Heart left ventricle (tissue), 16 donors: ENCODE data around the gene LRATD1. TPM values are rescaled to one million over a fixed set of nuclear protein-coding genes. Genes with fewer than 3 reads are reported as not detected.

Experiments used
- ATAC-seq, 4 donors: fragments of 200-7000 bp; cut with Tn5 transposase; one replicate each; pipeline ENCODE4 v1.9.1; 2020 to 2022; ENCODE audit warnings: moderate library complexity in 4 of 4, mild to moderate bottlenecking in 3 of 4, moderate number of reproducible peaks in 1 of 4
- DNase-seq, 5 donors: peaks; one replicate each; pipeline ENCODE4 v3.0.0-alpha.2; 2020
- H3K27ac ChIP-seq, 12 donors: fragments of 200-600 bp; sonication (generic) in 4 of 12; one replicate each; pipeline versions ENCODE4 v1.5.0 to v1.8.0; 2016 to 2022; ENCODE audit warnings: mild to moderate bottlenecking in 2 of 12
- H3K27me3 ChIP-seq, 9 donors: fragments of 200-600 bp; sonication (generic) in 2 of 9; one replicate each; pipeline versions ENCODE4 v1.5.1 to v1.8.0; 2016 to 2022; ENCODE audit warnings: mild to moderate bottlenecking in 3 of 9
- H3K36me3 ChIP-seq, 9 donors: fragments of 200-600 bp; sonication (generic) in 2 of 9; one replicate each; pipeline versions ENCODE4 v1.5.0 to v1.8.0; 2018 to 2022; ENCODE audit warnings: mild to moderate bottlenecking in 2 of 9
- H3K4me1 ChIP-seq, 12 donors: fragments of 200-600 bp; sonication (generic) in 4 of 12; one replicate each; pipeline versions ENCODE4 v1.5.0 to v1.8.0; 2016 to 2022; ENCODE audit warnings: mild to moderate bottlenecking in 3 of 12
- H3K4me3 ChIP-seq, 12 donors: fragments of 200-600 bp; sonication (generic) in 4 of 12; one replicate each; pipeline versions ENCODE4 v1.5.0 to v1.8.0; 2017 to 2022; ENCODE audit warnings: mild to moderate bottlenecking in 9 of 12, moderate library complexity in 4 of 12
- H3K9me3 ChIP-seq, 12 donors: fragments of 200-600 bp; sonication (generic) in 4 of 12; one replicate each; pipeline versions ENCODE4 v1.5.0 to v1.8.0; 2016 to 2022; ENCODE audit warnings: mild to moderate bottlenecking in 1 of 12
- CTCF ChIP-seq, 12 donors: fragments of 200-600 bp; sonication (generic) in 4 of 12; IDR thresholded peaks; one replicate each; pipeline versions ENCODE4 v1.5.0 to v1.8.0; 2018 to 2022; ENCODE audit warnings: antibody characterized with exemption in 12 of 12, mild to moderate bottlenecking in 5 of 12
- POLR2A ChIP-seq, 2 donors: fragments of 450-650 bp; IDR thresholded peaks; one replicate each; pipeline ENCODE4 v1.6.1; 2017; ENCODE audit warnings: antibody characterized with exemption in 2 of 2, mild to moderate bottlenecking in 2 of 2, moderate library complexity in 2 of 2
- WGBS, 4 donors: extraction: QIAGEN DNeasy Blood & Tissue Kit in 2 of 4; methylation state at CpG; one replicate each; pipeline versions ENCODE4 v1.1.5 to v1.1.7; 2013 to 2018; 5-methylcytosine and 5-hydroxymethylcytosine counted together
- intact Hi-C, 10 donors: fragments of 100-400 bp; cut with DNase I; formaldehyde crosslinking; loops; one replicate each; pipeline versions ENCODE4 v1.11.1 to v1.14.2; 2022
- polyA plus RNA-seq, 2 donors: library from polyadenylated mRNA; stranded (reverse); fragments of 200-250 nt; gene quantifications; one replicate each; pipeline ENCODE4 v1.2.3, GENCODE V29; 2013
- total RNA-seq, 9 donors: library from RNA; depleted of rRNA in 2 of 9; stranded (reverse); fragments of >200 nt in 2 of 9; fragmentation: NEBNext Ultra II Directional in 3 of 9; extraction: Animal tissue kit (Norgen Biotek cat#: 25700) in 3 of 9; gene quantifications; one replicate each; pipeline versions ENCODE4 v1.1.0 to v1.2.4, GENCODE V29; 2016 to 2023
- donor health status: ischemic (EF 13 %, LVEDD 7.1; RV severe dilation, severe dysfunction).
- donor health status: healthy with polysubstance abuse.
- donor health status: DM: no; HTN: yes; CAD: no.
- donor health status: DM: no; HTN: no; CAD: no.
- donor health status: ischemic (EF 25% LVEDD 6.9; RV normal size, moderate dysfunction).
- donor health status: ischemic (EF 25% LVEDD 5.7; RV mildly dilated, moderate dysfunction).
- donor health status: healthy.
- donor health status: DM: yes; HTN: yes; CAD: no.
- donor health status: ischemic (EF 35%, LVEDD 5.7; RV mildly dilated, moderate dysfunction).
- donor health status: nonischemic (EF 11% LVEDD 7.7; RV severe dilation, severe dysfunction).
- donor health status: DM: yes; HTN: yes; CAD: no.
- donor health status: PGD.
- donor health status: ischemic (EF 29% LVEDD 5.4; RV normal size, mild dysfunction).
- donor health status: nonischemic (EF 23%, LVEDD 6.1; RV moderate dilation, normal function).

The LRATD1 gene
- total and polyA plus RNA-seq, 11 donors, result 0.07 to 4.6 (median 1.5) TPM

GRCh38 chr2:14601156-14601770 is 31.3 kb upstream of the LRATD1 start:
- Histone ChIP-seq H3K4me3 (no peak overlapping the region), H3K36me3 (no peaks in the 10 kb centered on the region), H3K27me3 (no peaks in the 10 kb centered on the region), H3K4me1 (no peaks in the 10 kb centered on the region), H3K27ac (no peak overlapping the region), H3K9me3 (no peaks in the 10 kb centered on the region)
- no peak for TF ChIP-seq CTCF (IDR thresholded peaks at IDR 0.05)
- TF ChIP-seq POLR2A (IDR thresholded peaks at IDR 0.05), result no peak
- peak in 1 of 5 donors; percentile 17 for DNase-seq
- ATAC-seq, result no peak
- 82 to 90% (median 85%) methylated on average over 3 of the region's 3 CpGs for WGBS, 4 donors
- intact Hi-C loops, result no loop called here

DNA sequence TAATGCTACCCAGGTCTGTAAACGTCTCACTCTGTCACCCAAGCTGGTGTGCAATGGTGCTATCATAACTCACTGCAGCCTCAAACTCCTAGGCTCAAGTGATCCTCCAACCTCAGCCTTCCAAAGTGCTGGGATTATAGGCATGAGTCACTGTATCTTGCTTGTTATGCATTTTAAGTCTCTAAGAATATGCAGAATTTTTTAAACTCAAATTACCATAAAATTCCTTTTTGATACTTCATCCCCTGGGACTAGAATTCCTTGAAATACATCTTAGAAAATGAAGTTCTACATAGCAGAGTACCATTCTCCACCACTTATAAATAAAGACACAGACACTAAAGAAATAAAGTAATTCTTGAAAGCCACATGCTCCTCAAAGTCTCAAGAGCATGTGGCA is 30.2 kb upstream of the LRATD1 start:
- TF ChIP-seq CTCF (IDR thresholded peaks at IDR 0.05) (no peak), POLR2A (IDR thresholded peaks at IDR 0.05) (no peak)
- H3K4me3 ChIP-seq, result no peak overlapping the region
- no peaks in the 10 kb centered on the region for H3K9me3 ChIP-seq
- H3K27me3 ChIP-seq, result no peaks in the 10 kb centered on the region
- H3K36me3 ChIP-seq, result no peaks in the 10 kb centered on the region
- intact Hi-C loops, result no loop called here
- WGBS, 4 donors, result 33 to 60% (median 40%) methylated on average over 1 of the region's 1 CpG
- ATAC-seq (no peak), DNase-seq (no peak)
- H3K4me1 ChIP-seq, result no peaks in the 10 kb centered on the region
- H3K27ac ChIP-seq, result no peak overlapping the region

DNA sequence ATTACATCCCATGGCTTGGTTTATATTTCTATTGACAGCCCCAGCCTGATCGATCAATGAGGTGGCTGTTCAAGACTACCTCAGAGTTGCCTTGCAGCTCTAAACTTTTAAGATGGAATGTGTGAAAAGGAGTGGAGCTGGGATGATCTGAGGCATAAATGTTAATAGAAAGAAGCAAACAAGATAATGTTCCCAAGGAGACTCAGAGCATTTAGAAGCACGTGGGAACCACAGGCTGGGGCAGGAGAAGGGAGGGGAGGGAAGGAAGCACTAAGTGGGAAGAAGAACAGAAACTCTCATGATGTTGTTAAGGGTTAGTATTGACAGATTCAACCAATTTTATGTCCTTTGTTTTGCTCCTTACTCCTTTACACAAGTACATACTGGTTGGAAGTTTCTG is 28.8 kb upstream of the LRATD1 start:
- 43 to 58% (median 50%) methylated on average over 2 of the region's 2 CpGs for WGBS, 4 donors

GRCh38 chr2:14608245-14608644 is 24.3 kb upstream of the LRATD1 start:
- Histone ChIP-seq H3K4me3 (no peak overlapping the region), H3K27me3 (peaks cover 0 to 3% (median 0%) of the 10 kb centered on the region in 9 donors), H3K4me1 (no peaks in the 10 kb centered on the region), H3K27ac (no peak overlapping the region), H3K9me3 (no peaks in the 10 kb centered on the region), H3K36me3 (no peaks in the 10 kb centered on the region)
- TF ChIP-seq CTCF (IDR thresholded peaks at IDR 0.05) (no peak), POLR2A (IDR thresholded peaks at IDR 0.05) (no peak)
- DNase-seq (no peak), ATAC-seq (no peak)
- 51 to 63% (median 54%) methylated on average over 2 of the region's 2 CpGs for WGBS, 4 donors
- intact Hi-C loops, result no loop called here

More for the DNA sequence above, 28.8 kb upstream of the LRATD1 start:
- H3K27ac ChIP-seq, result no peak overlapping the region
- intact Hi-C loops, result no loop called here
- no peaks in the 10 kb centered on the region for H3K36me3 ChIP-seq
- no peaks in the 10 kb centered on the region for H3K4me1 ChIP-seq
- TF ChIP-seq CTCF (IDR thresholded peaks at IDR 0.05), result no peak
- TF ChIP-seq POLR2A (IDR thresholded peaks at IDR 0.05), result no peak
- DNase-seq (no peak), ATAC-seq (no peak)
- peaks cover 0 to 3% (median 0%) of the 10 kb centered on the region in 9 donors for H3K27me3 ChIP-seq
- no peaks in the 10 kb centered on the region for H3K9me3 ChIP-seq
- no peak overlapping the region for H3K4me3 ChIP-seq
